MM.1S (cell line): ENCODE measurements around the gene PXT1.
"Not testable (repeated sequence)": the region's sequence is repeated elsewhere in the genome, so short reads cannot be mapped to it uniquely, and the experiment has no call there.

Source experiments
- CTCF ChIP-seq: fragments of 300-600 bp; sonication (generic); IDR thresholded peaks from 2 replicates; pipeline ENCODE4 v1.5.1; 2016; ENCODE audit warnings: antibody characterized with exemption, low read length, mixed read lengths
- EZH2 ChIP-seq: fragments of 300-600 bp; sonication (generic); optimal IDR thresholded peaks from 2 replicates; pipeline ENCODE3; 2017; ENCODE audit warnings: low read depth, mild to moderate bottlenecking, antibody characterized with exemption, low read length, mixed read lengths
- EZH2phosphoT487 ChIP-seq: fragments of 300-600 bp; sonication (generic); IDR thresholded peaks from 2 replicates; pipeline ENCODE4 v1.6.1; 2018; ENCODE audit warnings: antibody characterized with exemption, low read length

GRCh38 chr6:36483326-36483725 lies 40.7 kb upstream of the PXT1 start:
- TF ChIP-seq CTCF, EZH2, EZH2phosphoT487: not testable (repeated sequence)
